H1 (cell line): ENCODE measurements around the gene NDUFV1. TPM values are rescaled to one million over a fixed set of nuclear protein-coding genes. Genes with fewer than 3 reads are reported as not detected.

Experiments used
- BCL11A ChIP-seq, 2 experiments: IDR thresholded peaks; one replicate each; pipeline ENCODE4 v1.6.1; 2011; ENCODE audit warnings: low read depth in 2 of 2, low read length in 2 of 2, mild to moderate bottlenecking in 2 of 2
- GABPA ChIP-seq: IDR thresholded peaks from 2 replicates; pipeline ENCODE4 v1.6.1; 2011; ENCODE audit warnings: mild to moderate bottlenecking, low read length, moderate library complexity, borderline replicate concordance; ENCODE audit not compliant: insufficient read depth
- POU5F1 ChIP-seq: IDR thresholded peaks from 2 replicates; pipeline ENCODE4 v1.6.1; 2011; ENCODE audit warnings: low read depth, mild to moderate bottlenecking, low read length, moderate library complexity
- RNF2 ChIP-seq: fragments of 200-900, 300-1000 bp; sonication (generic); IDR thresholded peaks from 2 replicates; pipeline ENCODE4 v1.7.1; 2016; ENCODE audit warnings: borderline replicate concordance, low read depth, mild to moderate bottlenecking, antibody characterized with exemption, low read length; ENCODE audit not compliant: poor library complexity, severe bottlenecking; ENCODE audit errors: missing control alignments
- RXRA ChIP-seq: IDR thresholded peaks from 2 replicates; pipeline ENCODE4 v1.6.1; 2011; ENCODE audit warnings: low read depth, mild to moderate bottlenecking, low read length, moderate library complexity; ENCODE audit not compliant: insufficient read depth
- SIN3A ChIP-seq, 2 experiments: IDR thresholded peaks in 1 of 2; conservative IDR thresholded peaks in 1 of 2; 2 replicates each; pipeline ENCODE4 v1.6.1; 2011 to 2012; ENCODE audit warnings: low read length in 2 of 2, improper control_type of control experiment in 1 of 2, low read depth in 1 of 2, mild to moderate bottlenecking in 1 of 2
- polyA plus RNA-seq, 7 experiments: library from polyadenylated mRNA; depleted of rRNA in 3 of 7; stranded (reverse) in 5 of 7; unstranded in 2 of 7; fragments of >200 nt in 5 of 7; fragments of 200-250 nt in 2 of 7; gene quantifications; 1 replicate in 5 of 7; 2 replicates in 1 of 7; 4 replicates in 1 of 7; pipeline versions ENCODE4 v1.2.1 to v1.2.3, GENCODE V29; 2011 to 2013; ENCODE audit warnings: missing spikeins in 2 of 7, mixed read lengths in 2 of 7
- total RNA-seq: library from RNA; stranded (reverse); fragmentation: NEBNext Ultra II Directional; extraction: Animal tissue kit (Norgen Biotek cat#: 25700); gene quantifications from 2 replicates; pipeline ENCODE4 v1.2.1, GENCODE V29; 2021

NDUFV1 gene
- total and polyA plus RNA-seq, 2 of the 8 experiments (the other 6 are each of a cell fraction or from before 2014, with no cell fraction given): 125 to 131 TPM

DNA sequence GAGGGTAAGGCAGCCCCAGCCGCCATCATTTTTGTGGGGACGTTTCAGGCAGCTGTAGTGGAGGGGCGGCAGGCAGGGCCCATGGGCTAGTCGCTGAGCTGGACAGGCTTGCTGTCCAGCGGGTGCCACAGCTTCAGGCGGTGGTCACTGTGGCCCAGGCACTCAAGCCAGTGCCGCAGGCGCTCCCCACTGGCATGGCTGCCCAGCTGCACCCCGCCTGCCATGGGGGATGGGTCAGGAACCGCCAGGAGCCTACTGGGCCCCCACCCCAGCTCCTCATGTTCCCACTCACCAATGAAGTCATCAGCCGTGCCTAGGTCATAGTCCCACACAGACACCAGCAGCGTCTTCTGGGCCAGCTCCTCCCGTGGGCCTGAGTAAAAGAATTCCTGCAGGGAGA, 6.0 kb downstream of the NDUFV1 start (continued):
- TF ChIP-seq SIN3A (conservative IDR thresholded peaks at IDR 0.05 in 1 of 2, IDR thresholded peaks at IDR 0.05 in 1 of 2; ENCODE audit: low read depth in 1 of 2, low read length in 2 of 2): no peak
- no peak for TF ChIP-seq RNF2
- TF ChIP-seq POU5F1: no peak
- no peak for TF ChIP-seq RXRA
- TF ChIP-seq GABPA: no peak
- TF ChIP-seq BCL11A (IDR thresholded peaks at IDR 0.05; ENCODE audit: low read depth in 2 of 2, low read length in 2 of 2): no peak
